Adipocyte (in vitro differentiated cells): ENCODE data around the gene SEH1L.

Experiments used
- DNase-seq: peaks from one replicate; pipeline ENCODE4 v3.0.0-alpha.2; 2015; ENCODE audit warnings: low read depth
- H3K27me3 ChIP-seq: replicated peaks from 2 replicates; pipeline ENCODE4 v1.7.0; 2013; ENCODE audit warnings: mild to moderate bottlenecking, low read length, moderate library complexity; ENCODE audit not compliant: control insufficient read depth, insufficient read depth
- H3K36me3 ChIP-seq: 2 replicates; pipeline ENCODE4 v1.7.0; 2013; ENCODE audit warnings: low read length, mild to moderate bottlenecking, moderate library complexity; ENCODE audit not compliant: control insufficient read depth, insufficient read depth, severe bottlenecking
- H3K4me1 ChIP-seq: 2 replicates; pipeline ENCODE4 v1.7.0; 2013; ENCODE audit warnings: mild to moderate bottlenecking, low read length, moderate library complexity; ENCODE audit not compliant: control insufficient read depth, insufficient read depth
- H3K4me3 ChIP-seq: 2 replicates; pipeline ENCODE4 v1.7.0; 2013; ENCODE audit warnings: mild to moderate bottlenecking, low read length, moderate library complexity
- H3K9ac ChIP-seq: 2 replicates; pipeline ENCODE4 v1.7.0; 2013; ENCODE audit warnings: mild to moderate bottlenecking, low read length, moderate library complexity
- H3K9me3 ChIP-seq: 2 replicates; pipeline ENCODE4 v1.7.0; 2013; ENCODE audit warnings: mild to moderate bottlenecking, low read length, moderate library complexity; ENCODE audit not compliant: control insufficient read depth

Gene SEH1L

GRCh38 chr18:12998332-12999060, 50.7 kb downstream of the SEH1L start:
- Histone ChIP-seq H3K9me3 (no peaks in the 10 kb centered on the region), H3K4me3 (no peak overlapping the region), H3K4me1 (no peaks in the 10 kb centered on the region), H3K36me3 (peaks cover 4% of the 10 kb centered on the region), H3K27me3 (no peaks in the 10 kb centered on the region), H3K9ac (no peak overlapping the region)
- no peak for DNase-seq

- H3K9me3 ChIP-seq = no peaks in the 10 kb centered on the region
- no peaks in the 10 kb centered on the region for H3K4me1 ChIP-seq
- H3K36me3 ChIP-seq = peaks cover 13% of the 10 kb centered on the region
- H3K27me3 ChIP-seq = no peaks in the 10 kb centered on the region
- no peak overlapping the region for H3K4me3 ChIP-seq
- no peak overlapping the region for H3K9ac ChIP-seq
- DNase-seq = peak; percentile 55
These were observed 55.7 kb downstream of the SEH1L start for GRCh38 chr18:13003466-13003896.

- H3K9ac ChIP-seq = no peak overlapping the region
- DNase-seq = no peak
- no peaks in the 10 kb centered on the region for H3K4me1 ChIP-seq
- H3K9me3 ChIP-seq = no peaks in the 10 kb centered on the region
- no peaks in the 10 kb centered on the region for H3K27me3 ChIP-seq
- no peak overlapping the region for H3K4me3 ChIP-seq
- H3K36me3 ChIP-seq = peaks cover 22% of the 10 kb centered on the region
These were observed 56.6 kb downstream of the SEH1L start for GRCh38 chr18:13004396-13004795.

- Histone ChIP-seq H3K4me3 (no peak overlapping the region), H3K9ac (no peak overlapping the region), H3K27me3 (no peaks in the 10 kb centered on the region), H3K36me3 (peaks cover 28% of the 10 kb centered on the region), H3K9me3 (no peaks in the 10 kb centered on the region), H3K4me1 (no peaks in the 10 kb centered on the region)
- DNase-seq = no peak
These were observed 57.5 kb downstream of the SEH1L start for GRCh38 chr18:13005289-13005688.

- H3K9ac ChIP-seq = no peak overlapping the region
- no peaks in the 10 kb centered on the region for H3K9me3 ChIP-seq
- no peak overlapping the region for H3K4me3 ChIP-seq
- no peaks in the 10 kb centered on the region for H3K4me1 ChIP-seq
- DNase-seq = no peak
- H3K27me3 ChIP-seq = no peaks in the 10 kb centered on the region
- peaks cover 33% of the 10 kb centered on the region for H3K36me3 ChIP-seq
These were observed 58.9 kb downstream of the SEH1L start for GRCh38 chr18:13006531-13007247.

GRCh38 chr18:13007248-13007560, 59.4 kb downstream of the SEH1L start:
- no peaks in the 10 kb centered on the region for H3K27me3 ChIP-seq
- H3K9ac ChIP-seq = no peak overlapping the region
- DNase-seq = no peak
- H3K4me1 ChIP-seq = no peaks in the 10 kb centered on the region
- H3K4me3 ChIP-seq = no peak overlapping the region
- no peaks in the 10 kb centered on the region for H3K9me3 ChIP-seq
- H3K36me3 ChIP-seq = peaks cover 36% of the 10 kb centered on the region

- Histone ChIP-seq H3K9me3 (no peaks in the 10 kb centered on the region), H3K4me3 (no peak overlapping the region), H3K9ac (no peak overlapping the region), H3K36me3 (peaks cover 63% of the 10 kb centered on the region), H3K27me3 (no peaks in the 10 kb centered on the region), H3K4me1 (no peaks in the 10 kb centered on the region)
- DNase-seq = no peak
These were observed 63.9 kb downstream of the SEH1L start for GRCh38 chr18:13011719-13012118.

GRCh38 chr18:13014232-13014631, 66.4 kb downstream of the SEH1L start:
- H3K4me3 ChIP-seq = no peak overlapping the region
- no peaks in the 10 kb centered on the region for H3K27me3 ChIP-seq
- H3K4me1 ChIP-seq = no peaks in the 10 kb centered on the region
- H3K36me3 ChIP-seq = peaks cover 78% of the 10 kb centered on the region
- no peak overlapping the region for H3K9ac ChIP-seq
- no peaks in the 10 kb centered on the region for H3K9me3 ChIP-seq
- no peak for DNase-seq

- Histone ChIP-seq H3K4me1 (no peaks in the 10 kb centered on the region), H3K27me3 (no peaks in the 10 kb centered on the region), H3K9ac (no peak overlapping the region), H3K9me3 (no peaks in the 10 kb centered on the region), H3K4me3 (no peak overlapping the region), H3K36me3 (peaks cover 77% of the 10 kb centered on the region)
- no peak for DNase-seq
These were observed 67.0 kb downstream of the SEH1L start for GRCh38 chr18:13014818-13015217.

- H3K27me3 ChIP-seq = no peaks in the 10 kb centered on the region
- H3K9ac ChIP-seq = no peak overlapping the region
- H3K4me1 ChIP-seq = no peaks in the 10 kb centered on the region
- H3K36me3 ChIP-seq = peaks cover 89% of the 10 kb centered on the region
- no peak for DNase-seq
- H3K9me3 ChIP-seq = no peaks in the 10 kb centered on the region
- H3K4me3 ChIP-seq = no peak overlapping the region
These were observed 69.5 kb downstream of the SEH1L start for GRCh38 chr18:13017247-13017875.

- Histone ChIP-seq H3K4me1 (no peaks in the 10 kb centered on the region), H3K9ac (no peak overlapping the region), H3K27me3 (no peaks in the 10 kb centered on the region), H3K9me3 (no peaks in the 10 kb centered on the region), H3K4me3 (no peak overlapping the region), H3K36me3 (peaks cover 85% of the 10 kb centered on the region)
- no peak for DNase-seq
These were observed 70.6 kb downstream of the SEH1L start for GRCh38 chr18:13018374-13018773.
